WTC11 (cell line): ENCODE results near the gene NKX6-2. TPM values are rescaled to one million over a fixed set of nuclear protein-coding genes. Genes with fewer than 3 reads are reported as not detected.

Experiments used
- ATAC-seq: fragments of 200-7000 bp; cut with Tn5 transposase; 2 replicates; pipeline ENCODE4 v1.10.0; 2021; ENCODE audit warnings: mild to moderate bottlenecking, moderate library complexity
- CTCF ChIA-PET: fragments of 300-600 bp; sonication (Branson Sonifier 250); formaldehyde crosslinking; loops from one replicate; lab custom pipeline; 2021; ENCODE audit warnings: antibody characterized with exemption; lab: Charles Lee
- POLR2A ChIA-PET: fragments of 350-600 bp; sonication (Branson Sonifier 250); formaldehyde crosslinking; loops from one replicate; lab custom pipeline; 2021; ENCODE audit warnings: antibody characterized with exemption; lab: Charles Lee
- DNase-seq: peaks from one replicate; pipeline ENCODE4 v3.0.0; 2021; ENCODE audit warnings: low spot score
- H3K27ac Mint-ChIP-seq: 2 replicates; pipeline ENCODE4 v1.8.0; 2021; ENCODE audit warnings: mixed read lengths
- H3K27me3 Mint-ChIP-seq: 2 replicates; pipeline ENCODE4 v1.8.0; 2021; ENCODE audit warnings: low read depth, mild to moderate bottlenecking, moderate library complexity, mixed read lengths
- H3K36me3 Mint-ChIP-seq: 2 replicates; pipeline ENCODE4 v1.8.0; 2021; ENCODE audit warnings: mixed read lengths
- H3K4me1 Mint-ChIP-seq: 2 replicates; pipeline ENCODE4 v1.8.0; 2022; ENCODE audit warnings: mixed read lengths
- H3K4me3 Mint-ChIP-seq: 2 replicates; pipeline ENCODE4 v1.8.0; 2021; ENCODE audit warnings: mild to moderate bottlenecking, moderate library complexity, mixed read lengths
- H3K9me3 Mint-ChIP-seq: 2 replicates; pipeline ENCODE4 v1.8.0; 2021; ENCODE audit warnings: mixed read lengths
- ARID4B ChIP-seq: sonication (generic); formaldehyde crosslinking; IDR thresholded peaks from 2 replicates; pipeline ENCODE4 v1.8.0; 2023; ENCODE audit warnings: missing genetic modification reagents, mild to moderate bottlenecking, borderline replicate concordance
- CDX4 ChIP-seq: fragments of 250-450 bp; sonication (Bioruptor Pico); IDR thresholded peaks from 2 replicates; pipeline ENCODE4 v1.9.0; 2021; ENCODE audit warnings: moderate library complexity, mild to moderate bottlenecking, inconsistent platforms, borderline replicate concordance
- CREB1 ChIP-seq: sonication (generic); formaldehyde crosslinking; IDR thresholded peaks from 2 replicates; pipeline ENCODE4 v1.8.0; 2023; ENCODE audit warnings: mild to moderate bottlenecking, missing genetic modification reagents
- GABPB1 ChIP-seq: sonication (generic); formaldehyde crosslinking; IDR thresholded peaks from 2 replicates; pipeline ENCODE4 v1.8.1; 2023; ENCODE audit warnings: mild to moderate bottlenecking, missing genetic modification reagents
- GTF2I ChIP-seq: fragments of 250-450 bp; sonication (Bioruptor Pico); conservative IDR thresholded peaks from 2 replicates; pipeline ENCODE4 v1.4.0; 2021; ENCODE audit warnings: mild to moderate bottlenecking
- HMGA2 ChIP-seq: fragments of 250-450 bp; sonication (Bioruptor Pico); IDR thresholded peaks from 2 replicates; pipeline ENCODE4 v1.4.0; 2021; ENCODE audit warnings: mild to moderate bottlenecking, moderate library complexity
- KAT7 ChIP-seq: sonication (generic); formaldehyde crosslinking; IDR thresholded peaks from 2 replicates; pipeline ENCODE4 v1.8.1; 2023; ENCODE audit warnings: missing genetic modification reagents, mild to moderate bottlenecking, borderline replicate concordance
- NR1H2 ChIP-seq: sonication (generic); formaldehyde crosslinking; IDR thresholded peaks from 2 replicates; pipeline ENCODE4 v1.9.0; 2021; ENCODE audit warnings: mild to moderate bottlenecking, moderate library complexity, missing genetic modification reagents
- NR3C1 ChIP-seq: sonication (generic); formaldehyde crosslinking; conservative IDR thresholded peaks from 2 replicates; pipeline ENCODE4 v1.8.1; 2023; ENCODE audit warnings: low read depth, mild to moderate bottlenecking, missing genetic modification reagents
- PRRX2 ChIP-seq: fragments of 250-450 bp; sonication (Bioruptor Pico); IDR thresholded peaks from 2 replicates; pipeline ENCODE4 v1.8.0; 2021; ENCODE audit warnings: mild to moderate bottlenecking
- SMAD3 ChIP-seq: sonication (generic); formaldehyde crosslinking; IDR thresholded peaks from 2 replicates; pipeline ENCODE4 v1.8.0; 2022; ENCODE audit warnings: missing genetic modification reagents, mild to moderate bottlenecking, borderline replicate concordance
- SP1 ChIP-seq: sonication (generic); formaldehyde crosslinking; conservative IDR thresholded peaks from 2 replicates; pipeline ENCODE4 v1.8.1; 2022; ENCODE audit warnings: missing genetic modification reagents
- TCF7 ChIP-seq: sonication (generic); formaldehyde crosslinking; IDR thresholded peaks from 2 replicates; pipeline ENCODE4 v1.8.0; 2022; ENCODE audit warnings: mild to moderate bottlenecking, low read depth, missing genetic modification reagents, moderate library complexity
- ZNF232 ChIP-seq: sonication (generic); formaldehyde crosslinking; IDR thresholded peaks from 2 replicates; pipeline ENCODE4 v1.8.0; 2022; ENCODE audit warnings: mild to moderate bottlenecking, missing genetic modification reagents
- ZNF263 ChIP-seq: sonication (generic); formaldehyde crosslinking; IDR thresholded peaks from 2 replicates; pipeline ENCODE4 v1.8.1; 2022; ENCODE audit warnings: low read depth, mild to moderate bottlenecking, moderate library complexity, missing genetic modification reagents
- ZNF317 ChIP-seq: sonication (generic); formaldehyde crosslinking; IDR thresholded peaks from 2 replicates; pipeline ENCODE4 v1.8.1; 2023; ENCODE audit warnings: low read depth, mild to moderate bottlenecking, moderate library complexity, missing genetic modification reagents, borderline replicate concordance
- total RNA-seq: library from RNA; stranded (reverse); gene quantifications from 3 replicates; pipeline ENCODE4 v1.2.3, GENCODE V29; 2021
- TF ChIP-seq, protein P1 (sequence below): fragments of 250-450 bp; sonication (Bioruptor Pico); IDR thresholded peaks from 2 replicates; pipeline ENCODE4 v1.9.0; 2021; ENCODE audit warnings: mild to moderate bottlenecking
- TF ChIP-seq, protein P2 (sequence below): sonication (generic); formaldehyde crosslinking; IDR thresholded peaks from 2 replicates; pipeline ENCODE4 v1.8.1; 2023; ENCODE audit warnings: mild to moderate bottlenecking, missing genetic modification reagents, borderline replicate concordance
- TF ChIP-seq, protein P3 (sequence below): fragments of 250-450 bp; sonication (Bioruptor Pico); IDR thresholded peaks from 2 replicates; pipeline ENCODE4 v1.9.0; 2021; ENCODE audit warnings: mild to moderate bottlenecking, borderline replicate concordance

NKX6-2 gene
- total RNA-seq, 1 experiment from 2014 or later: 0.15 TPM

DNA sequence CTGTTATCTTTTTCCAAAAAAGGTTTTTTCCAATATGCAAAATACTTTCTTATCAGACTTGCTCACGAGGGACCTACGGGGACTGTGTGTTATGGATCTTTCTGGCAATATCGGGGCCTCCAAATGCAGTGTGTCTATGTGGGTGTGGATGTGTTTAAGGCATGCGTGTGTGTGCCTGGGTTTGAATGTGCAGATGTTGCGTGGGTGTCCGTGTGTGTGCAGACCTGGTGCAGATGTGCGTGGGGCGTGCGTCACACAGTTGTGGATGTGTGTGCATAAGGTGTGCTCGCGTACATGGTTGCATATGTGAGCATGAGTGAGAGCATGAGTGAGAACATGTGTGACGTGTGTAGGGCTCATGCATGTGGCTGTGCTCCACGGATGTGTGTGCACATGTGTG, 19.7 kb downstream of the NKX6-2 start:
- ATAC-seq: no peak
- CTCF ChIA-PET: no interaction called here
- Mint-ChIP-seq H3K27ac (peak overlapping the region; percentile 73), H3K9me3 (peaks cover 17% of the 10 kb centered on the region), H3K4me1 (no peaks in the 10 kb centered on the region), H3K4me3 (no peak overlapping the region), H3K27me3 (no peaks in the 10 kb centered on the region; the same call in 1 of the 2 replicates)
- no peak for DNase-seq
- TF ChIP-seq ZNF232 (CRISPR knock-in tag): no peak
- TF ChIP-seq TCF7 (CRISPR knock-in tag): no peak
- TF ChIP-seq, protein P1, sequence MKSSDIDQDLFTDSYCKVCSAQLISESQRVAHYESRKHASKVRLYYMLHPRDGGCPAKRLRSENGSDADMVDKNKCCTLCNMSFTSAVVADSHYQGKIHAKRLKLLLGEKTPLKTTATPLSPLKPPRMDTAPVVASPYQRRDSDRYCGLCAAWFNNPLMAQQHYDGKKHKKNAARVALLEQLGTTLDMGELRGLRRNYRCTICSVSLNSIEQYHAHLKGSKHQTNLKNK: no peak
- TF ChIP-seq ZNF263: no peak
- no peak for TF ChIP-seq KAT7
- no peak for TF ChIP-seq CDX4
- no peak for TF ChIP-seq ARID4B
- TF ChIP-seq NR3C1 (CRISPR knock-in tag): no peak
- no peak for TF ChIP-seq PRRX2 (CRISPR knock-in tag)
- no peak for TF ChIP-seq SP1
- TF ChIP-seq, protein P2, sequence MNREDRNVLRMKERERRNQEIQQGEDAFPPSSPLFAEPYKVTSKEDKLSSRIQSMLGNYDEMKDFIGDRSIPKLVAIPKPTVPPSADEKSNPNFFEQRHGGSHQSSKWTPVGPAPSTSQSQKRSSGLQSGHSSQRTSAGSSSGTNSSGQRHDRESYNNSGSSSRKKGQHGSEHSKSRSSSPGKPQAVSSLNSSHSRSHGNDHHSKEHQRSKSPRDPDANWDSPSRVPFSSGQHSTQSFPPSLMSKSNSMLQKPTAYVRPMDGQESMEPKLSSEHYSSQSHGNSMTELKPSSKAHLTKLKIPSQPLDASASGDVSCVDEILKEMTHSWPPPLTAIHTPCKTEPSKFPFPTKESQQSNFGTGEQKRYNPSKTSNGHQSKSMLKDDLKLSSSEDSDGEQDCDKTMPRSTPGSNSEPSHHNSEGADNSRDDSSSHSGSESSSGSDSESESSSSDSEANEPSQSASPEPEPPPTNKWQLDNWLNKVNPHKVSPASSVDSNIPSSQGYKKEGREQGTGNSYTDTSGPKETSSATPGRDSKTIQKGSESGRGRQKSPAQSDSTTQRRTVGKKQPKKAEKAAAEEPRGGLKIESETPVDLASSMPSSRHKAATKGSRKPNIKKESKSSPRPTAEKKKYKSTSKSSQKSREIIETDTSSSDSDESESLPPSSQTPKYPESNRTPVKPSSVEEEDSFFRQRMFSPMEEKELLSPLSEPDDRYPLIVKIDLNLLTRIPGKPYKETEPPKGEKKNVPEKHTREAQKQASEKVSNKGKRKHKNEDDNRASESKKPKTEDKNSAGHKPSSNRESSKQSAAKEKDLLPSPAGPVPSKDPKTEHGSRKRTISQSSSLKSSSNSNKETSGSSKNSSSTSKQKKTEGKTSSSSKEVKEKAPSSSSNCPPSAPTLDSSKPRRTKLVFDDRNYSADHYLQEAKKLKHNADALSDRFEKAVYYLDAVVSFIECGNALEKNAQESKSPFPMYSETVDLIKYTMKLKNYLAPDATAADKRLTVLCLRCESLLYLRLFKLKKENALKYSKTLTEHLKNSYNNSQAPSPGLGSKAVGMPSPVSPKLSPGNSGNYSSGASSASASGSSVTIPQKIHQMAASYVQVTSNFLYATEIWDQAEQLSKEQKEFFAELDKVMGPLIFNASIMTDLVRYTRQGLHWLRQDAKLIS (CRISPR knock-in tag): no peak
- no peak for TF ChIP-seq GABPB1 (CRISPR knock-in tag)
- TF ChIP-seq NR1H2 (CRISPR knock-in tag): no peak
- TF ChIP-seq, protein P3, sequence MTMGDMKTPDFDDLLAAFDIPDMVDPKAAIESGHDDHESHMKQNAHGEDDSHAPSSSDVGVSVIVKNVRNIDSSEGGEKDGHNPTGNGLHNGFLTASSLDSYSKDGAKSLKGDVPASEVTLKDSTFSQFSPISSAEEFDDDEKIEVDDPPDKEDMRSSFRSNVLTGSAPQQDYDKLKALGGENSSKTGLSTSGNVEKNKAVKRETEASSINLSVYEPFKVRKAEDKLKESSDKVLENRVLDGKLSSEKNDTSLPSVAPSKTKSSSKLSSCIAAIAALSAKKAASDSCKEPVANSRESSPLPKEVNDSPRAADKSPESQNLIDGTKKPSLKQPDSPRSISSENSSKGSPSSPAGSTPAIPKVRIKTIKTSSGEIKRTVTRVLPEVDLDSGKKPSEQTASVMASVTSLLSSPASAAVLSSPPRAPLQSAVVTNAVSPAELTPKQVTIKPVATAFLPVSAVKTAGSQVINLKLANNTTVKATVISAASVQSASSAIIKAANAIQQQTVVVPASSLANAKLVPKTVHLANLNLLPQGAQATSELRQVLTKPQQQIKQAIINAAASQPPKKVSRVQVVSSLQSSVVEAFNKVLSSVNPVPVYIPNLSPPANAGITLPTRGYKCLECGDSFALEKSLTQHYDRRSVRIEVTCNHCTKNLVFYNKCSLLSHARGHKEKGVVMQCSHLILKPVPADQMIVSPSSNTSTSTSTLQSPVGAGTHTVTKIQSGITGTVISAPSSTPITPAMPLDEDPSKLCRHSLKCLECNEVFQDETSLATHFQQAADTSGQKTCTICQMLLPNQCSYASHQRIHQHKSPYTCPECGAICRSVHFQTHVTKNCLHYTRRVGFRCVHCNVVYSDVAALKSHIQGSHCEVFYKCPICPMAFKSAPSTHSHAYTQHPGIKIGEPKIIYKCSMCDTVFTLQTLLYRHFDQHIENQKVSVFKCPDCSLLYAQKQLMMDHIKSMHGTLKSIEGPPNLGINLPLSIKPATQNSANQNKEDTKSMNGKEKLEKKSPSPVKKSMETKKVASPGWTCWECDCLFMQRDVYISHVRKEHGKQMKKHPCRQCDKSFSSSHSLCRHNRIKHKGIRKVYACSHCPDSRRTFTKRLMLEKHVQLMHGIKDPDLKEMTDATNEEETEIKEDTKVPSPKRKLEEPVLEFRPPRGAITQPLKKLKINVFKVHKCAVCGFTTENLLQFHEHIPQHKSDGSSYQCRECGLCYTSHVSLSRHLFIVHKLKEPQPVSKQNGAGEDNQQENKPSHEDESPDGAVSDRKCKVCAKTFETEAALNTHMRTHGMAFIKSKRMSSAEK (CRISPR knock-in tag): no peak
- TF ChIP-seq ZNF317 (CRISPR knock-in tag): no peak
- TF ChIP-seq CREB1 (CRISPR knock-in tag): no peak
- no peak for TF ChIP-seq SMAD3 (CRISPR knock-in tag)
- no peak for TF ChIP-seq GTF2I
- no peak for TF ChIP-seq HMGA2 (CRISPR knock-in tag)
- TF ChIP-seq, all 79 proteins: peak for 0
- POLR2A ChIA-PET: no interaction called here
- peaks cover 18% of the 10 kb centered on the region for H3K36me3 Mint-ChIP-seq
